ENCODE measurements around the gene SUPV3L1.

GRCh38 chr10:69141304-69141703 is 38.7 kb upstream of the SUPV3L1 start:
- TF ChIP-seq CTCF (IDR thresholded peaks at IDR 0.05) (no peak), POLR2AphosphoS5 (IDR thresholded peaks at IDR 0.05) (no peak), POLR2A (IDR thresholded peaks at IDR 0.05) (no peak)

Measured in sigmoid colon (tissue), 4 donors.